H1 (cell line): Measurements from ENCODE around the gene ISLR2. TPM values are rescaled to one million over a fixed set of nuclear protein-coding genes. Genes with fewer than 3 reads are reported as not detected.

Experiments
- CTCF ChIA-PET: fragments of 300-600 bp; sonication (Branson Sonifier 250); formaldehyde crosslinking; loops from one replicate; lab custom pipeline; 2021; ENCODE audit not compliant: partially characterized antibody; lab: Charles Lee
- POLR2A ChIA-PET: fragments of 300-600 bp; sonication (Branson Sonifier 250); formaldehyde crosslinking; loops from one replicate; lab custom pipeline; 2021; ENCODE audit warnings: inconsistent platforms; ENCODE audit not compliant: partially characterized antibody; lab: Charles Lee
- DNase-seq, 2 experiments: peaks; one replicate each; pipeline versions ENCODE4 v3.0.0 to v3.0.0-alpha.2; 2010 to 2022; ENCODE audit warnings: low spot score in 2 of 2, low read depth in 1 of 2, mixed read lengths in 1 of 2
- FAIRE-seq: peaks from 2 replicates; lab custom pipeline; 2011; peaks lifted over from hg19 to GRCh38; lab: Jason Lieb, UNC
- H2AFZ ChIP-seq: 2 replicates; pipeline ENCODE4 v1.8.1; 2012; ENCODE audit warnings: low read length, inconsistent platforms
- H2AK5ac ChIP-seq: 2 replicates; pipeline ENCODE4 v1.6.1; 2013; ENCODE audit warnings: low read depth, low read length
- H2BK120ac ChIP-seq: replicated peaks from 2 replicates; pipeline ENCODE3; 2013; ENCODE audit warnings: low read depth, low read length, inconsistent platforms
- H2BK12ac ChIP-seq: 2 replicates; pipeline ENCODE4 v1.6.1; 2013; ENCODE audit warnings: low read depth, low read length
- H2BK15ac ChIP-seq: 2 replicates; pipeline ENCODE4 v1.6.1; 2013; ENCODE audit warnings: low read length
- H2BK20ac ChIP-seq: 2 replicates; pipeline ENCODE4 v1.6.1; 2013; ENCODE audit warnings: low read length
- H2BK5ac ChIP-seq: 2 replicates; pipeline ENCODE4 v1.6.1; 2013; ENCODE audit warnings: low read depth, low read length
- H3K14ac ChIP-seq: 2 replicates; pipeline ENCODE4 v1.6.1; 2013; ENCODE audit warnings: inconsistent platforms; ENCODE audit not compliant: insufficient read length
- H3K18ac ChIP-seq: 2 replicates; pipeline ENCODE4 v1.6.1; 2013; ENCODE audit warnings: low read length; ENCODE audit errors: extremely low read depth
- H3K23ac ChIP-seq: 2 replicates; pipeline ENCODE4 v1.6.1; 2013; ENCODE audit warnings: inconsistent platforms; ENCODE audit not compliant: insufficient read length
- H3K23me2 ChIP-seq: 2 replicates; pipeline ENCODE4 v1.6.1; 2013; ENCODE audit warnings: low read depth, low read length
- H3K27ac ChIP-seq: 2 replicates; pipeline ENCODE4 v1.6.1; 2011; ENCODE audit warnings: low read depth, low read length, inconsistent platforms
- H3K27me3 ChIP-seq, 4 experiments: replicated peaks in 1 of 4; 1 replicate in 1 of 4; 2 replicates in 3 of 4; pipeline versions ENCODE4 v1.6.1 to v1.8.1; 2011 to 2013; ENCODE audit warnings: low read length in 3 of 4, mild to moderate bottlenecking in 3 of 4, inconsistent platforms in 2 of 4, mixed read lengths in 2 of 4, moderate library complexity in 1 of 4; ENCODE audit not compliant: control insufficient read depth in 3 of 4, insufficient read depth in 3 of 4; ENCODE audit errors: extremely low read depth in 1 of 4
- H3K36me3 ChIP-seq, 4 experiments: 2 replicates each; pipeline versions ENCODE4 v1.6.1 to v1.8.1; 2011 to 2013; ENCODE audit warnings: mild to moderate bottlenecking in 4 of 4, low read length in 3 of 4, moderate library complexity in 2 of 4, control low read depth in 1 of 4, inconsistent platforms in 1 of 4; ENCODE audit not compliant: insufficient read depth in 4 of 4, control insufficient read depth in 2 of 4
- H3K4ac ChIP-seq: replicated peaks from 2 replicates; pipeline ENCODE3; 2013; ENCODE audit warnings: low read length, low read depth, mixed read lengths, inconsistent platforms; ENCODE audit not compliant: insufficient read length
- H3K4me1 ChIP-seq, 4 experiments: replicated peaks in 1 of 4; 1 replicate in 1 of 4; 2 replicates in 3 of 4; pipeline versions ENCODE4 v1.6.1 to v1.8.1; 2011 to 2013; ENCODE audit warnings: low read length in 3 of 4, inconsistent platforms in 2 of 4, mixed read lengths in 1 of 4; ENCODE audit not compliant: insufficient read depth in 4 of 4, control insufficient read depth in 3 of 4
- H3K4me2 ChIP-seq, 2 experiments: 2 replicates each; pipeline versions ENCODE4 v1.6.1 to v1.8.1; 2011 to 2013; ENCODE audit warnings: low read depth in 2 of 2, low read length in 2 of 2, control low read depth in 1 of 2, inconsistent platforms in 1 of 2, mild to moderate bottlenecking in 1 of 2; ENCODE audit not compliant: insufficient read depth in 1 of 2
- H3K4me3 ChIP-seq, 4 experiments: fragments of 200-600, 300-600 bp in 1 of 4; sonication (generic), shearing (Covaris generic), sonication (Bioruptor Twin) in 1 of 4; 2 replicates each; pipeline versions ENCODE4 v1.5.1 to v1.8.1; 2011 to 2016; ENCODE audit warnings: low read length in 4 of 4, low read depth in 3 of 4, control low read depth in 2 of 4, inconsistent platforms in 2 of 4, mild to moderate bottlenecking in 2 of 4, mixed read lengths in 1 of 4, moderate library complexity in 1 of 4; ENCODE audit not compliant: insufficient read depth in 2 of 4; ENCODE audit errors: extremely low read depth in 1 of 4
- H3K56ac ChIP-seq: replicated peaks from 2 replicates; pipeline ENCODE3; 2013; ENCODE audit warnings: low read depth, mild to moderate bottlenecking, mixed read lengths, low read length, inconsistent platforms; ENCODE audit not compliant: insufficient read length
- H3K79me1 ChIP-seq: 2 replicates; pipeline ENCODE4 v1.6.1; 2013; ENCODE audit warnings: low read depth, low read length, control low read depth
- H3K79me2 ChIP-seq, 2 experiments: 2 replicates each; pipeline versions ENCODE4 v1.6.1 to v1.8.1; 2012 to 2013; ENCODE audit warnings: low read length in 2 of 2, mild to moderate bottlenecking in 2 of 2, inconsistent platforms in 1 of 2; ENCODE audit not compliant: insufficient read depth in 2 of 2, control insufficient read depth in 1 of 2
- H3K9ac ChIP-seq, 4 experiments: replicated peaks in 1 of 4; 1 replicate in 1 of 4; 2 replicates in 3 of 4; pipeline versions ENCODE4 v1.6.1 to v1.8.1; 2011 to 2013; ENCODE audit warnings: low read depth in 3 of 4, low read length in 3 of 4, control low read depth in 2 of 4, mild to moderate bottlenecking in 2 of 4, moderate library complexity in 2 of 4, inconsistent platforms in 1 of 4; ENCODE audit errors: extremely low read depth in 1 of 4
- H3K9me3 ChIP-seq, 2 experiments: 2 replicates each; pipeline versions ENCODE4 v1.6.1 to v1.8.1; 2012 to 2013; ENCODE audit warnings: mild to moderate bottlenecking in 2 of 2, moderate library complexity in 2 of 2, control low read depth in 1 of 2, inconsistent platforms in 1 of 2, low read depth in 1 of 2, low read length in 1 of 2, mixed read lengths in 1 of 2; ENCODE audit not compliant: insufficient read depth in 2 of 2
- H4K20me1 ChIP-seq, 2 experiments: replicated peaks in 1 of 2; 2 replicates each; pipeline versions ENCODE3 to v1.8.1; 2011 to 2013; ENCODE audit warnings: inconsistent platforms in 2 of 2, low read length in 2 of 2, mild to moderate bottlenecking in 1 of 2; ENCODE audit not compliant: insufficient read depth in 2 of 2, control insufficient read depth in 1 of 2
- H4K5ac ChIP-seq: 2 replicates; pipeline ENCODE4 v1.6.1; 2013; ENCODE audit warnings: low read length, low read depth, mixed read lengths, inconsistent platforms; ENCODE audit not compliant: insufficient read length
- H4K8ac ChIP-seq: 2 replicates; pipeline ENCODE4 v1.8.0; 2013; ENCODE audit warnings: mild to moderate bottlenecking, moderate library complexity, low read length, inconsistent platforms; ENCODE audit not compliant: insufficient read depth; ENCODE audit errors: extremely low read depth
- H4K91ac ChIP-seq: replicated peaks from 2 replicates; pipeline ENCODE3; 2013; ENCODE audit warnings: low read length, mixed read lengths, inconsistent platforms; ENCODE audit not compliant: insufficient read length
- ATF2 ChIP-seq: IDR thresholded peaks from 2 replicates; pipeline ENCODE4 v1.6.1; 2012; ENCODE audit warnings: low read length, inconsistent platforms
- CHD1 ChIP-seq: IDR thresholded peaks from 2 replicates; pipeline ENCODE4 v1.6.1; 2012; ENCODE audit warnings: low read depth, low read length, improper control_type of control experiment
- CHD2 ChIP-seq: IDR thresholded peaks from 2 replicates; pipeline ENCODE4 v1.6.1; 2012; ENCODE audit warnings: low read length, improper control_type of control experiment
- JUND ChIP-seq: IDR thresholded peaks from 2 replicates; pipeline ENCODE4 v1.6.1; 2011; ENCODE audit warnings: mild to moderate bottlenecking, improper control_type of control experiment, low read length
- KDM4A ChIP-seq: IDR thresholded peaks from one replicate; pipeline ENCODE4 v1.7.1; 2012; ENCODE audit warnings: low read depth, mild to moderate bottlenecking, moderate library complexity, low read length, inconsistent platforms; ENCODE audit not compliant: severe bottlenecking
- RAD21 ChIP-seq, 2 experiments: IDR thresholded peaks in 1 of 2; conservative IDR thresholded peaks in 1 of 2; 2 replicates each; pipeline ENCODE4 v1.6.1; 2011; ENCODE audit warnings: low read depth in 2 of 2, low read length in 2 of 2, improper control_type of control experiment in 1 of 2, inconsistent platforms in 1 of 2, mild to moderate bottlenecking in 1 of 2, moderate library complexity in 1 of 2
- SP2 ChIP-seq: IDR thresholded peaks from 2 replicates; pipeline ENCODE4 v1.6.1; 2012; ENCODE audit warnings: mild to moderate bottlenecking, low read length, inconsistent platforms
- SUZ12 ChIP-seq: fragments of 200-600 bp; sonication (generic); IDR thresholded peaks from 2 replicates; pipeline ENCODE4 v1.6.1; 2012; ENCODE audit warnings: mild to moderate bottlenecking, inconsistent platforms, low read length, moderate library complexity, mixed read lengths
- ZNF274 ChIP-seq: IDR thresholded peaks from 2 replicates; pipeline ENCODE4 v1.7.0; 2012; ENCODE audit warnings: low read length, borderline replicate concordance; ENCODE audit errors: extremely low read depth
- WGBS, 2 experiments: shearing (Covaris generic) in 1 of 2; methylation state at CpG; one replicate each; pipeline versions ENCODE4 v1.1.6 to v1.1.7; 2013 to 2015; ENCODE audit warnings: low lambda C conversion rate in 2 of 2, mixed read lengths in 2 of 2, inconsistent platforms in 1 of 2, low coverage in 1 of 2, missing lambda C conversion rate in 1 of 2; ENCODE audit not compliant: insufficient replicate concordance in 2 of 2, insufficient coverage in 1 of 2, insufficient read length in 1 of 2; ENCODE audit errors: extremely low coverage in 1 of 2, missing lambda C conversion rate in 1 of 2; 5-methylcytosine and 5-hydroxymethylcytosine counted together
- polyA plus RNA-seq, 7 experiments: library from polyadenylated mRNA; depleted of rRNA in 3 of 7; stranded (reverse) in 5 of 7; unstranded in 2 of 7; fragments of >200 nt in 5 of 7; fragments of 200-250 nt in 2 of 7; gene quantifications; 1 replicate in 5 of 7; 2 replicates in 1 of 7; 4 replicates in 1 of 7; pipeline versions ENCODE4 v1.2.1 to v1.2.3, GENCODE V29; 2011 to 2013; ENCODE audit warnings: missing spikeins in 2 of 7, mixed read lengths in 2 of 7
- total RNA-seq: library from RNA; stranded (reverse); fragmentation: NEBNext Ultra II Directional; extraction: Animal tissue kit (Norgen Biotek cat#: 25700); gene quantifications from 2 replicates; pipeline ENCODE4 v1.2.1, GENCODE V29; 2021
- TF ChIP-seq, protein P1 (sequence below): IDR thresholded peaks from 2 replicates; pipeline ENCODE4 v1.6.1; 2011; ENCODE audit warnings: low read depth, mild to moderate bottlenecking, low read length; ENCODE audit not compliant: insufficient read depth
- TF ChIP-seq, protein P2 (sequence below): IDR thresholded peaks from 2 replicates; pipeline ENCODE4 v1.6.1; 2012; ENCODE audit warnings: inconsistent platforms

ISLR2 gene
- total and polyA plus RNA-seq, 2 of the 8 experiments (the other 6 are each of a cell fraction or from before 2014, with no cell fraction given), result 0.47 to 0.58 TPM

- no peak for DNase-seq
- Histone ChIP-seq H4K8ac (no peak overlapping the region), H3K18ac (no peak overlapping the region), H2AK5ac (no peak overlapping the region), H2BK15ac (no peak overlapping the region), H3K23ac (no peak overlapping the region), H2BK5ac (no peak overlapping the region), H3K9me3 (no peaks in the 10 kb centered on the region), H4K20me1 (no peaks in the 10 kb centered on the region), H2BK20ac (no peak overlapping the region), H4K5ac (no peak overlapping the region), H3K14ac (no peak overlapping the region), H3K4me1 (peaks cover 0 to 10% (median 8%) of the 10 kb centered on the region in 4 experiments; a peak in 5 of 7 replicates), H3K79me1 (no peaks in the 10 kb centered on the region), H3K27me3 (no peaks in the 10 kb centered on the region; a peak in 2 of 7 replicates), H2BK120ac (no peak overlapping the region), H2AFZ (no peak overlapping the region), H3K56ac (no peak overlapping the region), H2BK12ac (no peak overlapping the region), H3K27ac (no peak overlapping the region), H3K36me3 (no peaks in the 10 kb centered on the region), H3K23me2 (peaks cover 2% of the 10 kb centered on the region; the same call in 1 of the 2 replicates), H3K79me2 (no peaks in the 10 kb centered on the region), H3K4me2 (no peak overlapping the region), H4K91ac (no peak overlapping the region), H3K9ac (no peak overlapping the region), H3K4me3 (no peak overlapping the region), H3K4ac (no peak overlapping the region)
- no peak for FAIRE-seq
- WGBS, 2 experiments, result 81% methylated on average over 3 of the region's 3 CpGs; no CpG with 5 or more reads in 1 of the 2 experiments
- CTCF ChIA-PET, result interaction anchor here (1.0 to 2.0 kb wide), 5 partner anchors 9 to 153 kb away, joined by 3 to 7 read pairs (median 4); no protein-coding TSS in a partner anchor
- POLR2A ChIA-PET, result interaction anchor here (1.1 to 1.4 kb wide), 2 partner anchors 13 to 131 kb away, joined by 3 to 4 read pairs; no protein-coding TSS in a partner anchor
- no peak for TF ChIP-seq RAD21 (IDR thresholded peaks at IDR 0.05 in 1 of 2, conservative IDR thresholded peaks at IDR 0.05 in 1 of 2; ENCODE audit: low read depth in 2 of 2, low read length in 2 of 2)
- TF ChIP-seq CHD1, result no peak
- TF ChIP-seq, protein P1, sequence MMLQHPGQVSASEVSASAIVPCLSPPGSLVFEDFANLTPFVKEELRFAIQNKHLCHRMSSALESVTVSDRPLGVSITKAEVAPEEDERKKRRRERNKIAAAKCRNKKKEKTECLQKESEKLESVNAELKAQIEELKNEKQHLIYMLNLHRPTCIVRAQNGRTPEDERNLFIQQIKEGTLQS, result no peak
- no peak for TF ChIP-seq CHD2
- TF ChIP-seq, protein P2, sequence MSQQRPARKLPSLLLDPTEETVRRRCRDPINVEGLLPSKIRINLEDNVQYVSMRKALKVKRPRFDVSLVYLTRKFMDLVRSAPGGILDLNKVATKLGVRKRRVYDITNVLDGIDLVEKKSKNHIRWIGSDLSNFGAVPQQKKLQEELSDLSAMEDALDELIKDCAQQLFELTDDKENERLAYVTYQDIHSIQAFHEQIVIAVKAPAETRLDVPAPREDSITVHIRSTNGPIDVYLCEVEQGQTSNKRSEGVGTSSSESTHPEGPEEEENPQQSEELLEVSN, result no peak
- TF ChIP-seq SUZ12, result no peak
- TF ChIP-seq SP2, result no peak
- TF ChIP-seq JUND, result no peak
- TF ChIP-seq ZNF274, result no peak
- no peak for TF ChIP-seq KDM4A
- no peak for TF ChIP-seq ATF2
Observed at GRCh38 chr15:74168711-74169126, 38.3 kb downstream of the ISLR2 start.
